AML-193 (cell line): ENCODE measurements around the gene RHOH.
A peak's percentile ranks its signal among the peaks of the same experiment; 100 is the strongest.
"Not testable (repeated sequence)": the region's sequence is repeated elsewhere in the genome, so short reads cannot be mapped to it uniquely, and the experiment has no call there.

Experiments used
- DNase-seq, 2 experiments: peaks; one replicate each; lab custom pipeline; 2025; lab: John Stamatoyannopoulos, UW

The RHOH gene, protein sequence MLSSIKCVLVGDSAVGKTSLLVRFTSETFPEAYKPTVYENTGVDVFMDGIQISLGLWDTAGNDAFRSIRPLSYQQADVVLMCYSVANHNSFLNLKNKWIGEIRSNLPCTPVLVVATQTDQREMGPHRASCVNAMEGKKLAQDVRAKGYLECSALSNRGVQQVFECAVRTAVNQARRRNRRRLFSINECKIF

DNA sequence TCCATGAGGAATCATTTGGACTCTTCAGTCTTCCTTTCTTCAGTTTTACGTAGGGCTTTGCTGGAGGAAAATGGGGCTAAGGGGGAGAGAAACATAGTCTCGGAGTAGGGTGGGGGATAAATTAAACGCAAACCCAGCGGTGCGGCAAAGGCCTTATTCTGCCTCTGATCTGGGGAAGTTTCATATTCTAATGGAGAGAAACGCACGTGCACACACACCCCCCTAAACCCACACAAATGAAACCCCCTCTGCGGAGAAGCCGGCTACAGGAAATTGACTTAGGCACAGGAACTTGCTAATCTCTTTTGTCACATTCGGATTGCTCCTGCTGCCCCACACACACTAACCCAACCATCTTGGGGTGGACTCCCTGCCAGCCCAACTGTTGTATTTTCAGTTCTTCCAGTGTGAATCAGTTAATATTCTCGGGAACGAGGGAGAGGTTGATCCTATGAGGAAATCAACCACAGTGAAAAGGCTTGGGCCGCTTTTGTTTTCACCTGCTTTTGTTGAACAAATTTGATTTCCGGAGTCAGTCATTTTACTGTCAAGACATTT lies at the start of gene RHOH:
RHOH (plus strand) TSS at position 308 of the 558 bp plus-strand sequence. CDS start 46,356 bp downstream, outside the sequence.
- peak in 1 of 2 experiments; percentile 21 for DNase-seq

DNA sequence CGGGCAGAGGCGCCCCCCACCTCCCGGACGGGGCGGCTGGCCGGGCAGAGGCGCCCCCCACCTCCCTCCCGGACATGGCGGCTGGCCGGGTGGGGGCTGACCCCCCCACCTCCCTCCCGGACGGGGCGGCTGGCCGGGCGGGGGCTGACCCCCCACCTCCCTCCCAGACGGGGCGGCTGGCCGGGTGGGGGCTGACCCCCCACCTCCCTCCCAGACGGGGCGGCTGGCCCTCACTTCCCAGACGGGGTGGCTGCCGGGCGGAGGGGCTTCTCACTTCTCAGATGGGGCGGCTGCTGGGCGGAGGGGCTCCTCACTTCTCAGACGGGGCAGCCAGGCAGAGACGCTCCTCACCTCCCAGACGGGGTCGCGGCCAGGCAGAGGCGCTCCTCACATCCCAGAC lies 49.3 kb upstream of the RHOH start:
- not testable (repeated sequence) for DNase-seq

DNA sequence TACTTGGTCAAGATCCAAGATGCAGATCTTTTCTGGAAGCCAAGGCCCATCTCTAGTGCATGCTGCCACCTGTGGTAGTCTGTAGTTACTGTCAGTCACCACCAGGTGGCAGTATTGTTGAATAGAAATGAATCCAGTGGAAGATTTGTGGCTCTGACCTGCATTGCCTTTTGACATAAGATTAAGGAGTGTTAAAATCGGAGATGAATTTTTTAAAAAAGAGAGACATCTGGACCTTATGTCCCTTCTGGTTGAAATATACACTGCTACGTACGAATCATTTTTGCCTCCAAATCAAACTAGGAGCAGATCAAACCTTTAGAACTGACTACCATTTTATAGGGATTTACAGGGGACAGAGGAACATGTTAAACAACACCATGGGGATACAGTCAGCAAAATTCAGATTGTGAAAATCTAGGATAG lies 46.9 kb upstream of the RHOH start:
- peak; percentile 74 to 77 for DNase-seq

DNA sequence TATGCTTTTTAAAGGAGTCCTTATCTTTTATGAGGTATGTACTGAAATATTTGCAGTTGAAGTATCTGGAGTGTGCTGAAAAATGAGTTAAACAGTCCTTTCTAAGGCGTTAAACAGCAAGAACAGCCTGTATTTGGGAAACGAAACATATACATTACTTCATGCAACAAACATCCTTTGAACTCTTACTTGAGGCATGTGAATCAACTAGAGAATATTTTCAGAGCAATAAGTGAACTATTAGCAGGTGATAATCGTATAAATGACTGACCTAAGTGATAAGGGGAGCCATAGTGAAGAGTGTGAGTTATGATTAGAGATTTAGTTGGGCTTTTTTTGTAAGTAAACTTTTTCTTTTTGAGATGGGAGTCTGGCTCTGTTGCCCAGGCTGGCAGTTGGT lies 45.9 kb upstream of the RHOH start:
- DNase-seq, result no peak

DNA sequence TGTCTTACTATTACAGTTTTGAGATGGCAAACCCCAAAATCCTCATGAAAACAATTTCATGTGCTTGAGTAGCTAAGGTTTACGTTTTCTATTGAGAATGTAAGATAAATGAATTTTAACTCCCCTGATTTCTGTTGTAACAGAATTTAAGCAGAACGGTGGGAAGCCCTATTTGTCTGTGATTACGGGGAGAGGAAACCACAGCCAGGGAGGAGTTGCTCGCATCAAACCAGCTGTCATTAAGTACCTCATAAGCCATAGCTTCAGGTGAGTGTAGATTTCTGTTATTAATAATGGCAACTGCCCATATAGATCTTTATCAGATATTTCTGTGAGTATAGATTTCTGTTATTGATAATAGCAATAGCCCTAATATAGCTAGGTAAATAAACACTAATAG lies 44.2 kb upstream of the RHOH start:
- DNase-seq, result no peak

DNA sequence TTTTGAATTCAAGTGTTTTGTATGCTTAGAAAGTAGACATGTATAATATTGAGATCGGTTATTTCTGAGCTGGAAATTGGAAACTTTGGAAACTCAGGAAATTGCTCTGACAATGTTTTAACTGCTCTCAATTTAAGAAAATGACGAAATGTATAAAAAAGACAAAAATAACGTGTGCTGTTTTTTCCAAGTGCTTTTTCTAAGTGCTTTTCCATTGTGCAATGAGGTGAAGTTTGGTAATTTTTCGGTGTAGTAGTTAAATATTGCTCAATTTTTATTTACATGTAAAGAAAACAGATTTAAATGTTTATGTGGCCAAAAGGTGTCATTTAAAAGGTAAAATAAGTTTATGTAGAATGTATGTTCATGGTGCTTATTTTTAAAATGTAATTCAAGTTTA lies 39.4 kb upstream of the RHOH start:
- DNase-seq, result no peak

DNA sequence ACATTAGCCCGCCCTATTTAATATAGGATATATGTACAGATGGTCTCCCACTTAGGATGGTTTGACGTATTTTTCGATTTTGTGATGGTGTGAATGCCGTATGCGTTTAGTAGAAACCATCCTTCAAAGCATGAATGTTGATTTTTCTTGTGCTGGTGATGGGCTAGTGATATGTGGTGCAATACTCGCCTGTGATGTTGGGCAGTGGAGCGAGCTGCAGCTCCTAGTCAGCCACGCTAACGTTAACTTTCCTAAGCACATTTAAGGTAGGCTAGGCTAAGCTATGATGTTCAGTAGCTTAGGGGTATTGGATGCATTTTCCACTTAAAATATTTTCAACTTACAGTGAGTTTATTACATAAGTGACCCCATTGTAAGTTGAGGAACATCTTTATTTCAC lies 36.6 kb upstream of the RHOH start:
- no peak for DNase-seq

DNA sequence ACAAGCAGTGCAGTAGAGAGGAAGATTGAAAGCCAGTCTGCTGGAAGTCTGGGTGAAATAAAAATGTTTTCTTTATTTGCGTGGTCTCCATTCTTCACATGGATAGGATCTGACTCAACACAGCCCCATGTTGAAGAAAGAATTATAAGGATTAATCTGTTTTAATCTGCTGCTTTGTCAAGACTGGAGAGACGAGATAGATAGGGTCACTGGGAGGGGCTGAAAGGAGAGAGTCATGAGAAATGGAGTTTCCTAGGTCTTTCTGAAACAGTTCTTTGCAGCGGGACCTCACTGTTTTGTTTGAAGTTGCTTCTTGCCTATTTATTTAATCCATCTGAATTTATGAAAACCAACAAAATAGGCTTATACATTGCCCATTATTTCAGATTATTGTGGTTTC lies 32.4 kb upstream of the RHOH start:
- no peak for DNase-seq

DNA sequence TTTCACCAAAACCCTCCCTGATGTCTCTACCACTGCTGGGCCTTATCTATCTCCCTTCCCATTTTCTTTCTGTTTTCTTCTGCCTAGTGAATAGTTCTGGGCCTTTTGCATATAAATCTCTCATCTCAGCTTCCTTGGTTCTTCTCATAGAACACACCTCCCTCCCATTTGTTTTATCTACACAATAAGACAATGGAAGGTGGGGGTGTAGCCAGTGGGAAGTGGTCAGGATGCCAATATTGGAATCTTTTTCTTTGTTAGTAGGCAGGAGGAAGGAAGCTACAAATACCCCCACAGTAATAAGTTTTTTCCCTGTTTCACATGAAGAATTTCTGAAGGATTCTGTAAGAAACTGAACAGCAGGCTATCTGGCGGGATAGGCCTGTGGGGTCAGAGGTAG lies 30.9 kb upstream of the RHOH start:
- DNase-seq, result no peak

DNA sequence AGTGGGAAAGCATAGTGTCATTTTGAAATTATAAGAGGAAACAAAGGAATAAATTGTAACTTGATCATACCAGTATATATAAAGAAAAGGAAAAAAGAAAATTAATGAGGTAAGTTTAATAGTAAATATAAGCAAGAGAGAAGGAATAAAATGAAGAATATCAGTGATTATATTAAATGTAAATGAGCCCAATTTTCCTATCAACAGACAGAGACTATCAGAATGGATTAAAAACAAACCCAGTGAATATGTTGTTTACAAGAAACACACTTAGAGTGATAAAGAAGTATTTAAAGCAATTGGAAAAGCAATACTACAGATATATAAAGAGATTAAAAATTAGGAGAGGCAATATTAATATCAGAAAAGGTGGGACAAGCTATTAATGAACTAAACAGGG lies 28.8 kb upstream of the RHOH start:
- no peak for DNase-seq

DNA sequence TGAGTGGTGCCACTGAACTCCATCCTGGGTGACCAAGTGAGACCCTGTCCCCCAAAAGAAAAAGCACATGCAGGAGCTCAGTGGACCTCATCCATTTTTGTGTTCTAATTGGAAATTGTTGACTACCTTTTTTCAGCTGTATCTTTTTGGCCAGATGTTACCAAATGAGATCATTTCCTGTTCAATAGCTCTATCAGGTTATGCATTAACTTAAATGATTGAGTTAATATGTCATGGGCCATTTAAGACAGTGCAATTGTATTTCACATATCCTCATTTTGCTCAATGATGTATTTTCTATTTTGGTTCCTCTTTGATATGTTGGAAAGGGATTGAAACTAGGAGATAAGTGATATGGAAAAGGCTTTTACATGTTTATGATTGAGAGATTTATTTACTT lies 26.2 kb upstream of the RHOH start:
- no peak for DNase-seq

DNA sequence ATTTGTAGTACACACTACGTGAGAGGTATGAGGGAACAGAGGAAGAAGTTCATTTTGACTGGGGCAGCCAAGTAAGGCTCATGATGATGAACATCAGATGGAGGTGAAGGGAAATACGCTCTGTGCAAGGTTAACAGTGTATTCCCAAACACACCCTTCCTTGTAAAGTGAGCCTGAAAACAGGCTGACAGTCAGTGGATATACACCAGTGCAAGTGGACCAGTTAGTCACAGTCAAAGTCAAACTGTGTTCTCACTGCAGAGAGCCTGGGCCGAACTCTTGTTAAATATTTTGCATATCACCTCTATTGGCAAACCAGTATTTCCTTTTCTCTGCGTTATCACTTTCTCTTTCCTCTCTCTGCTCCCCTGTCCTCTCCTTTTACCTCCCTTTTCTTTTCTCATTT lies 23.4 kb upstream of the RHOH start:
- no peak for DNase-seq

DNA sequence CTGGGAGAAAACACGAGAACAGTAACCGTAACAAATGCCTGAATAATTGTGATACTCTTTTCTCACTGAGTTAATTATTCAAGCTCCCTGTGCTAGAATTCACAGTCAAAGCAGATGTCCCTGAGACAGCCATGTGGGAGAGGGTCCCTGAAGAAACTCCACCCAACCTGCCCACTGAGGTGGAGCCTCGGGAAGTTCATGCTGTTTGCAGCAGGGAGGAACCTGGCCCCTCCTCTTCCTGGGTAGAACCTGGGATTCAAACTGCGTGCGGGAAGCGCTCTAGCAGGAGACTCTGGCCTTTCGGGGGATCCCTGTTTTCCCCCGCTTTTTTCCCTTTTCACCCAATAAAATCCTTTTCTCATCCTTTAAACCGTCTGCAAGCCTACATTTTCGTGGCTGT lies 20.2 kb upstream of the RHOH start:
- DNase-seq, result no peak

DNA sequence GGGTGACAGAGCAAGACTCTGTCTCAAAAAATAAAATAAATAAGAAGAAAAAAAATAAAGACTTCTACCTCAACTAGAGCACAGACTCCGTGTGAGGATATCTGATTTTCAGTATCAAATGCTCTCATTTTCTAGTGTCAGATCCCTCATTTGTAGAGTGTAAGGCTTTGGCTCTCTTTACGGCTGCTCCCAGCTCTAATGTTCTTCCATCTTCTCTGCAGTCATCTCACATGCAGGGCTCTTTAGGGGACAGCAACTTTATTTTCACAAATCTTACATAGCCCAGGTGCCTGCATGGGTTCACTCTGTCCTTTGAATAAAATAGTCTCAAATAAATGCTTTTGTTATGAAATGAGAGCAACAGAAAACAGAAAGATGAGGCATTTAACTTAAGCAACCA lies 19.2 kb upstream of the RHOH start:
- DNase-seq, result no peak

DNA sequence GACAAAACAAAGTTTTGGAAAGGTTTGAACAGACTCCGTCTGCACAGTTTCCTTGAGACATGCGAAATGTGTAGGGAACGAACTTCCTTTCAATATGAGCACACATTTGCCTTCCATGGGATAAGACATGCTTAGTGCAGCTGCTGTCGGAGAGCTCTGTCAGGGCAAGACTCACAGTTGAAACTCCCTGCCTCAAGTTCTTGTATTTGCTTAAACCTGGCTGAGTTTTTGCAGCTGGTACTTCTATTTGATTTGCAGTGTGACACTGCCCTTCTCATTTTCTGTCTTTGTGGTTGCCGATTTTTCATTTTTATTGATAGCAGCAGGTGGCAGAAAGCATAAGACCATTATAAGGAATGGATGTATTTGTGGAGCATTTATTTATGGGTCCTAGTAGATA lies 18.2 kb upstream of the RHOH start:
- DNase-seq, result no peak

DNA sequence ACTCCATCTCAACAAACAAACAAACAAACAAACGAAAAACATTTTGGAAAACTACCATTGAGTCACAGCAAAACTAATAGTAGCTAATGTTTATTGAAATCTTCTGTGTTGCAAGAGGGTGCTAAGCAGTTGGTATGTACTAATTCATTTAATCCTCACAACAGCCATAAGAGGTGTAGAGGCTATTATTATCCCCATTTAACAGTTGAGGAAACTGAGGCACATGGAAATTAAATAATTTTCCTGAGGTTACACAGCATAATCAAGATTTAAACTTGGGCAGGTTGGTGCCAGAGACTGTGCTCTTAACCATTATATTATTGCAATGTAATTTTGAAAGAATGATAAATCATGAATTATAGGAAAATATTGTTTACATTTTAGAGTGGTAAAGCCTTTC lies 17.5 kb upstream of the RHOH start:
- no peak for DNase-seq

DNA sequence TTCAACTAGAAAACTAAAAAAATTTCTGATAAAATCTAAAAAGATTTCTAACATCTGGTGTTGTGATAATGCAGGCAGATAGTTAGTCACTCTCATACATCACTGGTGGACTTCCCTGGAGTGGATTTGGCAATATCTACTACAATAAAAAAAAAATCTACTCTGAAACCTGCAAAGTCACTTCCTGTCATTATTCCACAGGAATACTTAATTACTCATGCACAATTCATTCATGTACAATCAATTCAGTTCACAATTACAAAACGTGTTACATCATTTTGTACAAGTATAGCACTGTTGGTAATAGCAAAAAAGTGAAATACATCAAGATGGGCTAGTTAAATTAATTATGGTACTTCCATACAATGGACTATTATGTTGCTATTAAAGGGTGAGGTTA lies 16.5 kb upstream of the RHOH start:
- DNase-seq, result peak; percentile 62 to 67

DNA sequence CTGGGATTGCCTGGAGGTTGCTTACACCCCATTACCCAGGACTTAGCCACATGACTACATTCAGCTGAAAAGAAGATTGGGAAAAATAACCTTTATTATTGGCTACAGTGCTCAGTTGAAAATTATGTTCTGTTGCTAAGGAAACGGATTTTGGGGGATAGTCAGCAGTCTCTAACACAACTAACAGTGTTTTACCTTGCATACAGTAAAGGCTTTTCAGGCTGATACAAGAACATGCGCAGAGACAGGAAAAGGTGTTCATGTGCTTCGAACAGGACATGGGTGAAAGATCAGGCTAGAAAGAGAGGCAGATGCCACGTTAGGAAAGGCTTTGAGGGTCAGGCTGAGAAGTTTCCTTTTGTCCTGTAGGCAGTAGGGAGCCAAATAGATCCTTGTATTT lies 14.8 kb upstream of the RHOH start:
- no peak for DNase-seq

DNA sequence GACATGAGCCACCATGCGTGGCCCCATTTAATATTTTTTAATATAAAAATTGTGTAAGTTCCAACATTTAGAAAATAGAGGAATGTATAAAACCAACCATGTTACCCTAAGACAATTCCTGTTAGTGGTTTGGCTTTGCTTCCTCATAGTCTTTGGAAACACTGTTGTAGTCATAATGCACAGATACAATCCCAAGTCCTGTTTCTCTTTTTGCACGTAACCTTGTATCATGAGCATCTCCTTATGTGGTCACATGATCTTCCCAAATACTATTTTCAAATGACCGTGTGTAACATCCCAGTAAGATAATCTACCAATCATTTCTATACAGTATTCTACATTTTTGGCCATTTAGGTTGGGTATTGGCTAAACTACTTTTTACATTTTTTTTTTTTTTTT lies 13.9 kb upstream of the RHOH start:
- no peak for DNase-seq

DNA sequence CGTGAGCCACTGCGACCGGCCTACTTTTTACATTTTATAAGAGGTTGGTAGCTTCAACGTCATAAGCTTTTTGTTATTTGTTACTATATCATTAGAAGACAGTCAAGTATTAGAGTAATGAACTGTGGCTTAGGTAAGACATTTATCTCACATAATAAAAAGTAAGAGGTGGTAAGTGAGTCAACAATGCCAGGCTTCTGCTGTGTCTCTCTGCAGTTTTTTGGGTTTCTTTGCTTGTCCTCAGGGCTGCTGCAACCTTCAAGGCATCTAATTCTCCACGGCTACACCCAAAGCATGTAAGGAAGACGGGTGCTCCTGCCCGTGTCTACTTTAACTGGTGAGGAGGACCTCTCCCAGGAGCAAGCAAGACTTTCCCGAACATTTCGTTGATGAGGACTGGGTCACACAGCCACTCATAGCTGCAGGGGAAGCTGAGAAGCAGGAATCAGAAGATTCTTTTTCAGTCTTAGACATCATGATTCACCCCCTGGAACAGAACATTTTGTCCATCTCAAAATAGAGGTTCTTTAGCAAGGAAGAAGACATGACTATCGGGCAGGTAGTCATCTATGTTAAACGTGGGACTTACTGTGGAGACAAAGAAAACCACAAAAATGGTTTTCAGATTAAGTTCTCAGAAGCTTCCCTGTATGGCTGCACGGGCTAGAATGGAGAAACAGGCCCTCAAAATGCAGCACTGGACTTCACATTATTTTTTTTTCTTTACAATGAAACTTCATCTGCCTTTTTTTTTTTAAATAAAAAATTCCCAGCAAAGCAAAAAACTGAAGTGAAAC lies 13.0 kb upstream of the RHOH start:
- no peak for DNase-seq

DNA sequence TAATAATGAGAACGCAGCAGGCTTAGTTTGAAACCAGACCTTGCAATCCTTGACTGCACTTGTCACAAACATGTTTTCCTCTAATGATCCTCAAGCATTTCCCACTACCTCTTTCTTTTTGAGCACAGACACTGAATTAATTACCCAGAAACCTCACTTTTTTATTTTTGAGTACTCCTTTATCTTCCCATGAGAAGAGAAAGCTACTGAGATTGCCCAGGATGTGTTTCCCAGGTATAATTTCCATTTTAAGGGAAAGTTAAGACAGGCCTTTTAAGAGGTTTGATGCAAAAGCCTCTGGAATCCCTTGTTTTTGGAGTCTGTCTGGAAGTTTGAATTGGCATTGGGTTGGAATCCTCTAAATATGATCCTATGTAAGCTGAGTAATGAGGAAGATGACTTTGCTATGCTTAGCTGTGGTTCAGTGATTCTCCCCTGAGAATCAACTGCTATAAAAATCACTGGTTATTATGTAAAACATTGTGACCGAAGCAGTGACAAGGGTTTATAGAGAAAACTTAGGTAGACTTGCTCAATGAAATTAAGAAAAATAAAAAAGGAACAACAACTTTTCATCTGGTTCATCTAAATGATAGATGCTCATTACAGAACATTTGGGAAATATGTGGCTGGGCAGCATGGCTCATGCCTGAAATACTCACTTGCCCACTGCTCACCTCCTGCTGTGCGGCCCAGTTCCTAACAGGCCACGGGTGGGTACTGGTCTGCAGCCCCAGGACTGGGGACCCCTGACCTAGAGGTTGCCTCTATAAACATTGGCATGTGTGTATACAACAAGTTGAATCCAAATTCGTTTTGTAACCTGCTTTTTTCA lies 10.8 kb upstream of the RHOH start:
- DNase-seq, result no peak

DNA sequence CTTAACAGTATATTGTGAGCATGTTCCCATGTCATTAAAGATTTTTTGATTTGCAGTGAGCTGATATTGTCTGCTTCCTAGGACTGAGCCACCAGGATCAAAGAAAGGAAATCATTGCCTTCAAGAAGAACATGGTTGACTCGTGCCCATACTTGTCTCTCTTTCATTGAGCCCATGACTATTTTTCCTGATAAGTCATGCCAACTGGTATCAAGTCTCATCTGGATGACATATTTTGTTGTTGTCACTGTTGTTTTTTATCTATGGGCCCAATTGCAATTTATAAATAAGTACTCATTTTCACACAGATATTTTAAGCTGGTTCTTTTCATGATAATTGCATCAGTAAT lies 10.2 kb upstream of the RHOH start:
- DNase-seq, result no peak

DNA sequence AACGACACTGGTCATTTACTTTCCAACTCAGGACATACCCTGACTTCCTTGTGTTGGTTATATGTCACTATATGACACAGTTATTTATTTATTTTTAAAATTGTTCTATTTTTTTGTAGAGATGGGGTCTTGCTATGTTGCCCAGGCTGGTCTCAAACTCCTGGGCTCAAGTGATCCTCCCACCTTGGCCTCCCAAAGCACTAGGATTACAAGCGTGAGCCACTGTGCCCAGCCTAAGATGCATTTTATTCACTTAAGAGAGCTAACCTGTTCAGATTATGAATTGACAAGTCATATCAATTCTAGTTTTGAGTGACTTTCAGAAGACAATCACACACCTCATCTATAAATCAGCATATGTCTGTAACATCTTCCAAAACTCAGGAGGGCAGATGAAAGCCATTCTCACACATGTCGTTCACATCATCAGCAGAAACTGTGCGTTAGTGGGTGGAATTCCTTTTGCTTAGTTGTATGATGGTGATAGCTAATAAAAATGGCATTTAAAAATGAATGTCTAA lies 9.4 kb upstream of the RHOH start:
- no peak for DNase-seq
